ENCODE results near the gene NDUFS7. TPM values are rescaled to one million over a fixed set of nuclear protein-coding genes. Genes with fewer than 3 reads are reported as not detected.
"Not testable (repeated sequence)": the region's sequence is repeated elsewhere in the genome, so short reads cannot be mapped to it uniquely, and the experiment has no call there.

Gene NDUFS7
- total RNA-seq, 1 experiment from 2014 or later, result 83.9 TPM

DNA sequence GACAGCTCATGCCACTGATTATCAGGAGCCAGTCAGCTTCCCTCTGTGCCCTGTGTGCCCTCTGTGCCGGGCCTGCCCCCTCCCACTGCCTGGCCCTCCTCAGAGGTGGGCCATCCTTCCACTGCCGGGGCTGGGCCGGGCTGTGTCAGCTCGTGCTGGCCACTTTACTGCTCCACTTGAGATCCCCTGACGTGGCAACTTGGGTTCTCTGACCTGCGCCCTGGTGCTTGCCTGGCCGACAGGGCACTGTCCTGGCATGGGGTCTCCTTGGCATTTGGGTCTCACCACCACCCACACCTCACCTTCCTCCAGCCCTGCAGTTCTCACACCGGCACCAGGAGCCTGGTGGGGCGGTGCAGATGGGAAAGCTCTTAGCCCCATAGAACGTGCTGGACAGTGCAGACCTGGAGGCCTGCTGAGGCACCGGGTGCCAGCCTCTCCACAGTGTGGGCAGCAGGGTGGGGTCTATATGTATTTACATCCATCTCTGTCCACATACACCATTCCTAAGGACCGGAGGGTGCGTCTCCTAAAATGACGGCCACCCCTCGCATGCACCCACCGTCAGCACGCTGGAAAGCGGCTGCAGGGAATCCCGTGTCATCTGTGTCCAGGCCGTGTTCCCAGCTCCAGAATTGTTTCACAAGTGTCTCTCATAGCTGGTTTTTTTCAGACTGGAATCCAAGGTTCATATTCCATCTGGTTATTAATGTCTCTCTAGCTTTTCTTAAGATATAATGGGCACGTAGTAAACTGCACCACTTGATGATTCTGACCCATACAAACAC, 35.4 kb downstream of the NDUFS7 start:
- H3K9ac ChIP-seq (ENCODE audit: extremely low read depth, insufficient read length, low read length), result no peak overlapping the region
- Mint-ChIP-seq H3K9me3 (peaks cover 0 to 2% of the 10 kb centered on the region in 2 experiments; a peak in 1 of 5 replicates), H3K27ac (peak overlapping the region in 1 of 3 experiments; percentile 34; a peak in 1 of 7 replicates), H3K4me1 (peaks cover 28 to 46% of the 10 kb centered on the region in 2 experiments), H3K27me3 (ENCODE audit: low read depth) (no peaks in the 10 kb centered on the region), H3K36me3 (ENCODE audit: insufficient read depth in 1 of 3, low read depth in 3 of 3) (peaks cover 25 to 79% (median 63%) of the 10 kb centered on the region in 3 experiments), H3K4me3 (no peak overlapping the region)
- H3K4ac ChIP-seq (ENCODE audit: low read depth, low read length), result no peak overlapping the region
- H4K91ac ChIP-seq (ENCODE audit: insufficient read length, low read depth, low read length), result no peak overlapping the region
- H3K79me2 ChIP-seq (ENCODE audit: insufficient read depth, low read length), result peaks cover 35% of the 10 kb centered on the region; the same call in 1 of the 2 replicates
- peaks cover 6% of the 10 kb centered on the region for H3K23me2 ChIP-seq (ENCODE audit: insufficient read length, low read depth, low read length, poor library complexity, severe bottlenecking)
- H3K23ac ChIP-seq (ENCODE audit: insufficient read length, low read depth, low read length), result no peak overlapping the region
- H4K20me1 ChIP-seq (ENCODE audit: control insufficient read depth, insufficient read depth, insufficient read length), result peaks cover 2% of the 10 kb centered on the region
- no peak overlapping the region for H3K18ac ChIP-seq (ENCODE audit: insufficient read length, low read depth, low read length)
- H2AFZ ChIP-seq (ENCODE audit: low read length), result no peak overlapping the region
- no peak for DNase-seq
- TF ChIP-seq, protein P1, sequence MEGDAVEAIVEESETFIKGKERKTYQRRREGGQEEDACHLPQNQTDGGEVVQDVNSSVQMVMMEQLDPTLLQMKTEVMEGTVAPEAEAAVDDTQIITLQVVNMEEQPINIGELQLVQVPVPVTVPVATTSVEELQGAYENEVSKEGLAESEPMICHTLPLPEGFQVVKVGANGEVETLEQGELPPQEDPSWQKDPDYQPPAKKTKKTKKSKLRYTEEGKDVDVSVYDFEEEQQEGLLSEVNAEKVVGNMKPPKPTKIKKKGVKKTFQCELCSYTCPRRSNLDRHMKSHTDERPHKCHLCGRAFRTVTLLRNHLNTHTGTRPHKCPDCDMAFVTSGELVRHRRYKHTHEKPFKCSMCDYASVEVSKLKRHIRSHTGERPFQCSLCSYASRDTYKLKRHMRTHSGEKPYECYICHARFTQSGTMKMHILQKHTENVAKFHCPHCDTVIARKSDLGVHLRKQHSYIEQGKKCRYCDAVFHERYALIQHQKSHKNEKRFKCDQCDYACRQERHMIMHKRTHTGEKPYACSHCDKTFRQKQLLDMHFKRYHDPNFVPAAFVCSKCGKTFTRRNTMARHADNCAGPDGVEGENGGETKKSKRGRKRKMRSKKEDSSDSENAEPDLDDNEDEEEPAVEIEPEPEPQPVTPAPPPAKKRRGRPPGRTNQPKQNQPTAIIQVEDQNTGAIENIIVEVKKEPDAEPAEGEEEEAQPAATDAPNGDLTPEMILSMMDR (conservative IDR thresholded peaks at IDR 0.05), result no peak
- no peak overlapping the region for H4K5ac ChIP-seq (ENCODE audit: insufficient read length, low read depth, low read length)
- no peak overlapping the region for H2BK20ac ChIP-seq (ENCODE audit: low read depth, low read length, poor library complexity, severe bottlenecking)
- H3T11ph ChIP-seq (ENCODE audit: low read length), result no peak overlapping the region
- H2BK12ac ChIP-seq (ENCODE audit: insufficient read length, low read depth, low read length), result no peak overlapping the region
- no peak overlapping the region for H2BK15ac ChIP-seq (ENCODE audit: low read depth, low read length)
- H3K27ac ChIP-seq (ENCODE audit: insufficient read length, low read depth, low read length), result no peak overlapping the region
- peaks cover 10% of the 10 kb centered on the region for H3K79me1 ChIP-seq (ENCODE audit: insufficient read depth, low read depth, low read length, poor library complexity, severe bottlenecking)
- H3K9me3 ChIP-seq (ENCODE audit: control insufficient read depth, low read depth, low read length), result no peaks in the 10 kb centered on the region
- H2BK120ac ChIP-seq (ENCODE audit: low read depth, low read length, poor library complexity, severe bottlenecking), result no peak overlapping the region
- H3K4me1 ChIP-seq (ENCODE audit: insufficient read depth, low read length), result no peaks in the 10 kb centered on the region; the same call in 1 of the 2 replicates
- no peak overlapping the region for H2BK5ac ChIP-seq (ENCODE audit: insufficient read length, low read length)
- H2AK5ac ChIP-seq (ENCODE audit: insufficient read length, low read length), result no peak overlapping the region
- no peaks in the 10 kb centered on the region for H3K27me3 ChIP-seq (ENCODE audit: insufficient read depth, low read length)
- H3K56ac ChIP-seq (ENCODE audit: insufficient read length, low read depth, low read length), result no peak overlapping the region
- no peak overlapping the region for H3K14ac ChIP-seq (ENCODE audit: insufficient read depth, low read length)
- H3K4me2 ChIP-seq (ENCODE audit: insufficient read depth, insufficient read length, low read length), result no peak overlapping the region
- no peak overlapping the region for H4K8ac ChIP-seq (replicated peaks; ENCODE audit: insufficient read length, low read depth, low read length)
- no CpG with 5 or more reads among the region's 21 CpGs for WGBS (ENCODE audit: extremely low coverage, insufficient read length, low lambda C conversion rate)

DNA sequence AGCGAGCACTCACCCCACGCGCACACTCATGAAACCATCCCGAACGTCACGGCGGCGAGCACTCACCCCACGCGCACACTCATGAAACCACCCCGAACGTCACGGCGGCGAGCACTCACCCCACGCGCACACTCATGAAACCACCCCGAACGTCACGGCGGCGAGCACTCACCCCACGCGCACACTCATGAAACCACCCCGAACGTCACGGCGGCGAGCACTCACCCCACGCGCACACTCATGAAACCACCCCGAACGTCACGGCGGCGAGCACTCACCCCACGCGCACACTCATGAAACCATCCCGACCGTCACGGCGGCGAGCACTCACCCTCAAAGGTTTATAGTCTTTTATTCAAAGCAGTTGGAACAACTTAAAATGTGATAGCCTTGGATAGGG, 36.4 kb downstream of the NDUFS7 start:
- not testable (repeated sequence) for H4K91ac ChIP-seq (ENCODE audit: insufficient read length, low read depth, low read length); H3K23me2 ChIP-seq (ENCODE audit: insufficient read length, low read depth, low read length, poor library complexity, severe bottlenecking); H3K56ac ChIP-seq (ENCODE audit: insufficient read length, low read depth, low read length); H3T11ph ChIP-seq (ENCODE audit: low read length); H3K4me2 ChIP-seq (ENCODE audit: insufficient read depth, insufficient read length, low read length); H3K27me3 ChIP-seq (ENCODE audit: insufficient read depth, low read length); H2AFZ ChIP-seq (ENCODE audit: low read length); H2BK120ac ChIP-seq (ENCODE audit: low read depth, low read length, poor library complexity, severe bottlenecking); H3K9ac ChIP-seq (ENCODE audit: extremely low read depth, insufficient read length, low read length); H3K14ac ChIP-seq (ENCODE audit: insufficient read depth, low read length); H3K27me3 Mint-ChIP-seq (ENCODE audit: low read depth); H3K4me1 ChIP-seq (ENCODE audit: insufficient read depth, low read length); H2BK15ac ChIP-seq (ENCODE audit: low read depth, low read length); H2AK5ac ChIP-seq (ENCODE audit: insufficient read length, low read length); H3K27ac Mint-ChIP-seq; H3K9me3 ChIP-seq (ENCODE audit: control insufficient read depth, low read depth, low read length); H3K4ac ChIP-seq (ENCODE audit: low read depth, low read length); H2BK5ac ChIP-seq (ENCODE audit: insufficient read length, low read length); H3K9me3 Mint-ChIP-seq; H2BK12ac ChIP-seq (ENCODE audit: insufficient read length, low read depth, low read length); H3K27ac ChIP-seq (ENCODE audit: insufficient read length, low read depth, low read length); H3K18ac ChIP-seq (ENCODE audit: insufficient read length, low read depth, low read length); H2BK20ac ChIP-seq (ENCODE audit: low read depth, low read length, poor library complexity, severe bottlenecking); H4K8ac ChIP-seq (replicated peaks; ENCODE audit: insufficient read length, low read depth, low read length); H3K23ac ChIP-seq (ENCODE audit: insufficient read length, low read depth, low read length); H3K4me3 Mint-ChIP-seq; H4K20me1 ChIP-seq (ENCODE audit: control insufficient read depth, insufficient read depth, insufficient read length); DNase-seq; H4K5ac ChIP-seq (ENCODE audit: insufficient read length, low read depth, low read length)
- peaks cover 33% of the 10 kb centered on the region; the same call in 1 of the 2 replicates for H3K79me2 ChIP-seq (ENCODE audit: insufficient read depth, low read length)
- peaks cover 10% of the 10 kb centered on the region for H3K79me1 ChIP-seq (ENCODE audit: insufficient read depth, low read depth, low read length, poor library complexity, severe bottlenecking)
- H3K4me1 Mint-ChIP-seq, result peaks cover 24 to 44% of the 10 kb centered on the region in 2 experiments
- H3K36me3 Mint-ChIP-seq (ENCODE audit: insufficient read depth in 1 of 3, low read depth in 3 of 3), result peaks cover 29 to 86% (median 72%) of the 10 kb centered on the region in 3 experiments
- no CpG with 5 or more reads among the region's 43 CpGs for WGBS (ENCODE audit: extremely low coverage, insufficient read length, low lambda C conversion rate)
